Calu3 (cell line): ENCODE measurements around the gene PDE6G. TPM values are rescaled to one million over a fixed set of nuclear protein-coding genes. Genes with fewer than 3 reads are reported as not detected.

Experiments
- BruUV-seq: library from RNA; stranded (reverse); fragments of 400-500 nt; replicated peaks from 2 replicates; lab custom pipeline; 2021; lab: Mats Ljungman, UMichigan
- CTCF ChIA-PET: fragments of 300-600 bp; sonication (Branson Sonifier 250); formaldehyde crosslinking; loops from one replicate; lab custom pipeline; 2022; ENCODE audit warnings: antibody characterized with exemption; lab: Charles Lee
- DNase-seq: peaks from one replicate; pipeline ENCODE4 v3.0.0; 2022
- H3K27ac Mint-ChIP-seq: one replicate; pipeline ENCODE4 v1.8.0; 2022; ENCODE audit warnings: mixed read lengths; ENCODE audit not compliant: unreplicated experiment
- H3K27me3 Mint-ChIP-seq: one replicate; pipeline ENCODE4 v1.8.0; 2022; ENCODE audit warnings: mixed read lengths; ENCODE audit not compliant: unreplicated experiment
- H3K36me3 Mint-ChIP-seq: one replicate; pipeline ENCODE4 v1.8.0; 2022; ENCODE audit warnings: mild to moderate bottlenecking, moderate library complexity, mixed read lengths; ENCODE audit not compliant: insufficient read depth, unreplicated experiment
- H3K4me1 Mint-ChIP-seq: one replicate; pipeline ENCODE4 v1.8.0; 2022; ENCODE audit warnings: mild to moderate bottlenecking, low read depth, mixed read lengths; ENCODE audit not compliant: unreplicated experiment
- H3K4me3 Mint-ChIP-seq: one replicate; pipeline ENCODE4 v1.8.0; 2022; ENCODE audit warnings: mild to moderate bottlenecking, low read depth, moderate library complexity, mixed read lengths; ENCODE audit not compliant: unreplicated experiment
- H3K9me3 Mint-ChIP-seq: one replicate; pipeline ENCODE4 v1.8.0; 2022; ENCODE audit warnings: low read depth, mixed read lengths; ENCODE audit not compliant: unreplicated experiment
- intact Hi-C: fragments of 100-400 bp; cut with micrococcal nuclease; formaldehyde crosslinking; loops from one replicate; pipeline ENCODE4 v1.10.0; 2022; ENCODE audit not compliant: unreplicated experiment
- total RNA-seq: library from RNA; stranded (reverse); gene quantifications from 2 replicates; pipeline ENCODE4 v1.2.3, GENCODE V29; 2022
- TF ChIP-seq, protein P1 (sequence below): fragments of 200-600 bp; IDR thresholded peaks from one replicate; pipeline ENCODE4 v1.8.0; 2022; ENCODE audit warnings: antibody characterized with exemption; ENCODE audit not compliant: unreplicated experiment

PDE6G gene
- total RNA-seq, 1 experiment from 2014 or later: not detected

DNA sequence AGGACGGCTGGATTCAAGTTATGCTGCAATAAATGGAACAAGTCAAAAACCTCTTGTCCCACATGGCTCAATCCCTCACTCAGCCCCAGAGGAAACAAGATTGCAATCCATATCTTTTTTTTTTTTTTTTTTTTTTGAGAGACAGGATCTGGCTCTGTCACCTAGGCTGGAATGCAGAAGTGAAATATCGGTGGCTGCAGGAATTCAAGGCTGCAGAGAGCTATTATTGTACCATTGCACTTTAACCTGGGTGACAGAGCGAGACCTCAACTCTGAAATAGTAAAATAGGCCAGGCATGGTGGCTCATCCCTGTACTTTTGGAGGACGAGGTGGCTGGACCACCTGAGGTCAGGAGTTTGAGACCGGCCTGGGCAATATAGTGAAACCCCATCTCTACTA, 2.7 kb upstream of the PDE6G start:
- TF ChIP-seq, protein P1, sequence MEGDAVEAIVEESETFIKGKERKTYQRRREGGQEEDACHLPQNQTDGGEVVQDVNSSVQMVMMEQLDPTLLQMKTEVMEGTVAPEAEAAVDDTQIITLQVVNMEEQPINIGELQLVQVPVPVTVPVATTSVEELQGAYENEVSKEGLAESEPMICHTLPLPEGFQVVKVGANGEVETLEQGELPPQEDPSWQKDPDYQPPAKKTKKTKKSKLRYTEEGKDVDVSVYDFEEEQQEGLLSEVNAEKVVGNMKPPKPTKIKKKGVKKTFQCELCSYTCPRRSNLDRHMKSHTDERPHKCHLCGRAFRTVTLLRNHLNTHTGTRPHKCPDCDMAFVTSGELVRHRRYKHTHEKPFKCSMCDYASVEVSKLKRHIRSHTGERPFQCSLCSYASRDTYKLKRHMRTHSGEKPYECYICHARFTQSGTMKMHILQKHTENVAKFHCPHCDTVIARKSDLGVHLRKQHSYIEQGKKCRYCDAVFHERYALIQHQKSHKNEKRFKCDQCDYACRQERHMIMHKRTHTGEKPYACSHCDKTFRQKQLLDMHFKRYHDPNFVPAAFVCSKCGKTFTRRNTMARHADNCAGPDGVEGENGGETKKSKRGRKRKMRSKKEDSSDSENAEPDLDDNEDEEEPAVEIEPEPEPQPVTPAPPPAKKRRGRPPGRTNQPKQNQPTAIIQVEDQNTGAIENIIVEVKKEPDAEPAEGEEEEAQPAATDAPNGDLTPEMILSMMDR: no peak
- no peak for DNase-seq
- no TSS peak for BruUV-seq
- Mint-ChIP-seq H3K36me3 (peaks cover 11% of the 10 kb centered on the region), H3K4me1 (peaks cover 18% of the 10 kb centered on the region), H3K4me3 (peak overlapping the region; percentile 50), H3K9me3 (no peaks in the 10 kb centered on the region), H3K27ac (no peak overlapping the region), H3K27me3 (no peaks in the 10 kb centered on the region)
- intact Hi-C loops: no loop called here
- CTCF ChIA-PET: no interaction called here

GRCh38 chr17:81656835-81657234, 493 bp upstream of the PDE6G start:
- Mint-ChIP-seq H3K4me1 (peaks cover 22% of the 10 kb centered on the region), H3K4me3 (no peak overlapping the region), H3K27ac (no peak overlapping the region), H3K27me3 (no peaks in the 10 kb centered on the region), H3K9me3 (no peaks in the 10 kb centered on the region), H3K36me3 (peaks cover 13% of the 10 kb centered on the region)
- TF ChIP-seq, protein P1: no peak
- CTCF ChIA-PET: no interaction called here
- no peak for DNase-seq
- no TSS peak for BruUV-seq
- intact Hi-C loops: no loop called here

DNA sequence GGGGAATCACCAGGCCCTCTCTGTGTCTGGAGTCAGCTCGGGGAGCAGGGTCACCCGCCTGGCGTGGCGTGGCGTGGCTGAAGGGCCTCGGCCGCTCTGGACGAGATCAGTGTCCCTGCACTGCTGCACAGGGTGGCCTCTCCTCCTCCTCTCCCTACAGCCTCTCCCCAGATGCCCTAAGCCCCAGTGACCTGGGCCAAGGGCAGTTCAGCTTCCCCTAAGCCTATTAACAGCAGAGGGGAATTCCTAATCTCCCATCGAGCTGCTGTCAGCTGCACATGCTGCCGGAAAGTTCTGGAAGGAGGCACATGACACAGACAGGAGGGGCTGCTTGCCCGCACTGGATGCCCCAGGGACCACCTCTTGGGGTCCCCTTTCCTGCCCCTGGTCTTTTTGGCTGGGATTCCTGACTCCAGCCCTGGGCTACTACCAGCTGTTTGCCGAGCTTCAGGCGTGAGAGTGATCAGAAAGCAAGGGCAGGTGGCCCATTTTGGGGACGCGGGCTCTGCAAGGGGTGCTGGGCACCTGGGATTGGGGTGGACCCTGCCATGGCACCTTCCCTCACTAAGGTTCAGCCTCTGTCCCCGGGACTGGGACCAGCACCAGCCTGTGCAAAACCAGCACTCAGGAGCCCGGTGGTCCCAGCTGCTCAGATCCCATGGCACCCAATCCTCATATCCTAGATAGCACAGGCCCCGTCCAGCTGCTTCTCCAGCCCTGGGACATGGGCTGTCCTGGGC, 794 bp downstream of the PDE6G start:
- TF ChIP-seq, protein P1: no peak
- BruUV-seq: no TSS peak
- CTCF ChIA-PET: no interaction called here

GRCh38 chr17:81652906-81653771, 3.2 kb downstream of the PDE6G start:
- Mint-ChIP-seq H3K9me3 (no peaks in the 10 kb centered on the region), H3K4me3 (no peak overlapping the region), H3K36me3 (peaks cover 5% of the 10 kb centered on the region), H3K27ac (no peak overlapping the region), H3K4me1 (peaks cover 9% of the 10 kb centered on the region), H3K27me3 (no peaks in the 10 kb centered on the region)
- CTCF ChIA-PET: interaction anchor here (0.6 kb wide), 2 partner anchors 52 to 76 kb away, joined by 4 read pairs; no protein-coding TSS in a partner anchor
- intact Hi-C loops: no loop called here
- DNase-seq: no peak
- BruUV-seq: no TSS peak
- TF ChIP-seq, protein P1: no peak

More for the DNA sequence above, 794 bp downstream of the PDE6G start:
- no peaks in the 10 kb centered on the region for H3K9me3 Mint-ChIP-seq
- intact Hi-C loops: no loop called here
- H3K36me3 Mint-ChIP-seq: peaks cover 16% of the 10 kb centered on the region
- DNase-seq: no peak
- H3K4me3 Mint-ChIP-seq: no peak overlapping the region
- H3K4me1 Mint-ChIP-seq: peaks cover 25% of the 10 kb centered on the region
- H3K27me3 Mint-ChIP-seq: no peaks in the 10 kb centered on the region
- H3K27ac Mint-ChIP-seq: no peak overlapping the region
